Vagina (tissue), 2 donors: ENCODE results near the gene NCBP3. TPM values are rescaled to one million over a fixed set of nuclear protein-coding genes. Genes with fewer than 3 reads are reported as not detected.
A peak's percentile ranks its signal among the peaks of the same experiment; 100 is the strongest.
"Not testable (repeated sequence)": the region's sequence is repeated elsewhere in the genome, so short reads cannot be mapped to it uniquely, and the experiment has no call there.

ENCODE experiments used
- DNase-seq, 2 donors: peaks; one replicate each; pipeline ENCODE4 v3.0.0-alpha.2; 2017; ENCODE audit errors: extremely low spot score in 2 of 2
- H3K27ac ChIP-seq: fragments of 200-600 bp; sonication (generic); one replicate; pipeline ENCODE4 v1.5.1; 2019
- H3K27me3 ChIP-seq: fragments of 200-600 bp; sonication (generic); one replicate; pipeline ENCODE4 v1.5.1; 2019
- H3K36me3 ChIP-seq, 2 donors: fragments of 200-600 bp; sonication (generic); one replicate each; pipeline ENCODE4 v1.5.1; 2017 to 2019
- H3K4me1 ChIP-seq: fragments of 200-600 bp; sonication (generic); one replicate; pipeline ENCODE4 v1.5.1; 2019
- H3K4me3 ChIP-seq, 2 donors: fragments of 200-600 bp; sonication (generic); 1 replicate in 1 of 2; 2 replicates in 1 of 2; pipeline ENCODE4 v1.5.1; 2016 to 2019
- H3K9me3 ChIP-seq: fragments of 200-600 bp; sonication (generic); one replicate; pipeline ENCODE4 v1.5.1; 2019
- CTCF ChIP-seq, 3 experiments: fragments of 450-650 bp in 2 of 3; fragments of 200-600 bp in 1 of 3; sonication (generic) in 1 of 3; IDR thresholded peaks; one replicate each; pipeline ENCODE4 v1.5.1; 2017 to 2019; ENCODE audit warnings: antibody characterized with exemption in 3 of 3, mild to moderate bottlenecking in 2 of 3, moderate library complexity in 2 of 3
- POLR2A ChIP-seq, 2 donors: fragments of 450-650 bp; IDR thresholded peaks; one replicate each; pipeline ENCODE4 v1.6.1; 2017; ENCODE audit warnings: antibody characterized with exemption in 2 of 2, mild to moderate bottlenecking in 2 of 2, moderate library complexity in 2 of 2
- POLR2AphosphoS5 ChIP-seq, 2 donors: sonication (generic); formaldehyde crosslinking; IDR thresholded peaks; one replicate each; pipeline ENCODE4 v1.9.0; 2017; ENCODE audit warnings: antibody characterized with exemption in 2 of 2, mild to moderate bottlenecking in 2 of 2, low read depth in 1 of 2; ENCODE audit not compliant: insufficient read depth in 1 of 2
- intact Hi-C: fragments of 100-400 bp; cut with DNase I; formaldehyde crosslinking; loops from one replicate; pipeline ENCODE4 v1.15.1; 2023
- total RNA-seq: library from RNA; depleted of rRNA; stranded (reverse); fragments of >200 nt; gene quantifications from one replicate; pipeline ENCODE4 v1.2.3, GENCODE V29; 2016

Gene NCBP3
- total RNA-seq, 1 donor from 2014 or later: 20.6 TPM

DNA sequence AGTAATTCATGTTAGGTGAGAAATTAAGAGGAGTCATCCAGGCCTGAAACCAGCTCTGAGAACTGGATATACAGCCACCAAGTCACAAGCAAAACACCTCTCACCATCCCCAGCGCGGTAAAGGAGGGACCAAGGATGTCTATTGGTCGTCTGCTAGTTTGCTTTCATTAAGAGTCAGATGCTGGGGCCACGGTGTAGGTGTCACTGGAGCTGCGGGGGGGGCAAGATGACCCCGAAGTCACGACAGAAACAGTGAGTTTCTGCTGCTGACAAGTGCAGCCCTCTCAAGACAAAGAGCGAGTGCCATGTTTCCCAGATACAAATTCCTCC, 790 bp downstream of the NCBP3 start:
- peak overlapping the region; percentile 89 to 95 for H3K4me3 ChIP-seq
- DNase-seq: no peak
- peaks cover 0 to 24% of the 10 kb centered on the region in 2 donors for H3K36me3 ChIP-seq
- intact Hi-C loops: no loop called here
- no peaks in the 10 kb centered on the region for H3K27me3 ChIP-seq
- H3K9me3 ChIP-seq: no peaks in the 10 kb centered on the region
- H3K27ac ChIP-seq: peak overlapping the region; percentile 87
- H3K4me1 ChIP-seq: peaks cover 23% of the 10 kb centered on the region
- no peak for TF ChIP-seq CTCF (IDR thresholded peaks at IDR 0.05)
- TF ChIP-seq POLR2A (IDR thresholded peaks at IDR 0.05): no peak
- TF ChIP-seq POLR2AphosphoS5 (IDR thresholded peaks at IDR 0.05; ENCODE audit: insufficient read depth in 1 of 2, low read depth in 1 of 2): no peak

DNA sequence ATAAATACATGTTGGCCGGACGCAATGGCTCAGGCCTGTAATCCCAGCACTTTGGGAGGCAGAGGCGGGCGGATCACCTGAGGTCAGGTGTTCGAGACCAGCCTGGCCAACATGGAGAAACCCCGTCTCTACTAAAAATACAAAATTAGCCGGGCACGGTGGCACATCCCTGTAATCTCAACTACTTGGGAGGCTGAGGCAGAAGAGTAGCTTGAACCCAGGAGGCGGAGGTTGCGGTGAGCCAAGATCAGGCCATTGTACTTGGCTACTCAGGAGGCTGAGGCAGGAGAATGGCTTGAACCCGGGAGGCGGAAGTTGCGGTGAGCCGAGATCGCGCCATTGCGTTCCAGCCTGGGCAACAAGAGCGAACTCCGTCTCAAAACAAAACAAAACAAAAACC, 1.5 kb downstream of the NCBP3 start:
- H3K27me3 ChIP-seq, intact Hi-C loops, DNase-seq, H3K9me3 ChIP-seq, H3K27ac ChIP-seq: not testable (repeated sequence)
- Histone ChIP-seq H3K4me3 (peak overlapping the region in 1 of 2 donors; percentile 95), H3K36me3 (peaks cover 0 to 30% of the 10 kb centered on the region in 2 donors), H3K4me1 (peaks cover 23% of the 10 kb centered on the region)

DNA sequence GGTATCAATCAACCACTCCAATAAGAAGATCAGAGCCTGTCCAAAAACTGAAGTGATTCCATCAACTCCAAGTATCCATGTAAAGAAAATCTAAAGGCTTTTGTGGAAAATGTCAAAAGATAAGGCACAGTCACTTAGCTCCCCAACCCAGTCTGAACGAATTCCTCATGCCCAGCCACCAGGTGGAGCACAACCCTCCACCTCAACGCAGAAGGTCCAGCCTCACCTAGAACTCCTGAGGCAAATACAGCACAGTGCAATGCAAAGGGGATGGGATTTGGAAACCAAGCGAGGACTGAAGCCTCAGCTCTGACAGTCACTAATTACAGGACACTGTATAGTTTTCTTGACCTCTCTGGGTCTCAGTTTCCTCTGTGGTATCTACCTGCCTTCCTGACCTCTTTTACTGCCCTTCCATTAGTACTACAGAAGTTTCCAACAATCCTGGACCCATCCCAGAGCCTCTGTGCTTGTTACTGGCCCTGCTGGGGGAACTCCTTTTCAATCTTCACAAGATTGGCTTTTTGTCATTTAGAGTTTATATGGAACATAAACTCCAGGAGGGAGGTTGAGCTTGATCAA, 2.0 kb downstream of the NCBP3 start:
- no peak for DNase-seq
- H3K27ac ChIP-seq: no peak overlapping the region
- no peaks in the 10 kb centered on the region for H3K27me3 ChIP-seq
- no peak overlapping the region for H3K4me3 ChIP-seq
- H3K36me3 ChIP-seq: peaks cover 0 to 34% of the 10 kb centered on the region in 2 donors
- intact Hi-C loops: no loop called here
- H3K9me3 ChIP-seq: no peaks in the 10 kb centered on the region
- TF ChIP-seq POLR2AphosphoS5 (IDR thresholded peaks at IDR 0.05; ENCODE audit: insufficient read depth in 1 of 2, low read depth in 1 of 2): no peak
- no peak for TF ChIP-seq POLR2A (IDR thresholded peaks at IDR 0.05)
- TF ChIP-seq CTCF (IDR thresholded peaks at IDR 0.05): peak in 1 of 3 experiments; percentile 19
- H3K4me1 ChIP-seq: peaks cover 23% of the 10 kb centered on the region

- Histone ChIP-seq H3K4me3 (no peak overlapping the region), H3K36me3 (peaks cover 0 to 64% of the 10 kb centered on the region in 2 donors), H3K4me1 (peaks cover 10% of the 10 kb centered on the region), H3K9me3 (no peaks in the 10 kb centered on the region), H3K27ac (no peak overlapping the region), H3K27me3 (no peaks in the 10 kb centered on the region)
- no peak for DNase-seq
- intact Hi-C loops: no loop called here
- no peak for TF ChIP-seq POLR2AphosphoS5 (IDR thresholded peaks at IDR 0.05; ENCODE audit: insufficient read depth in 1 of 2, low read depth in 1 of 2)
- no peak for TF ChIP-seq POLR2A (IDR thresholded peaks at IDR 0.05)
- TF ChIP-seq CTCF (IDR thresholded peaks at IDR 0.05): no peak
Observed at GRCh38 chr17:3838206-3838605, 7.8 kb downstream of the NCBP3 start.

- peaks cover 10% of the 10 kb centered on the region for H3K4me1 ChIP-seq
- DNase-seq: no peak
- H3K27ac ChIP-seq: no peak overlapping the region
- peaks cover 0 to 54% of the 10 kb centered on the region in 2 donors for H3K36me3 ChIP-seq
- no peak overlapping the region for H3K4me3 ChIP-seq
- H3K27me3 ChIP-seq: no peaks in the 10 kb centered on the region
- no peaks in the 10 kb centered on the region for H3K9me3 ChIP-seq
- intact Hi-C loops: no loop called here
- TF ChIP-seq CTCF (IDR thresholded peaks at IDR 0.05): no peak
- TF ChIP-seq POLR2A (IDR thresholded peaks at IDR 0.05): no peak
- TF ChIP-seq POLR2AphosphoS5 (IDR thresholded peaks at IDR 0.05; ENCODE audit: insufficient read depth in 1 of 2, low read depth in 1 of 2): no peak
Observed at GRCh38 chr17:3836551-3836950, 9.5 kb downstream of the NCBP3 start.
